Measurements from ENCODE around the gene P4HA1.

Gene P4HA1

DNA sequence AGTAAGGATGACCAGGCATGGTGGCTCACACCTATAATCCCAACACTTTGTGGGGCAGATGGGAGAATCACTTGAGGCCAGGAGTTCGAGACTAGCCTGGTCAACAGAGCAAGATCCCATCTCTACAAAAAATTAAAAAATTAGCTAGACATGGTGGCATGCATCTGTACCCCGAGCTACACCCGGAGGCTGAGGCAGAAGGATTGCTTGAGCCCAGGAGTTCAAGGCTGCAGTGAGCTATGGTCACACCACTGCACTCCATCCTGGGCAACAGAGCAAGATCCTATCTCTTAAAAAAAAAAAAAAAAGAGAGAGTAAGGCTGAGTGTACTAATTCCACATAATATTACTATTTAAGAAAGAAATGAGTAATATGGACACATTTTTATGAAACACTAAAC is 3.8 kb downstream of the P4HA1 start:
- TF ChIP-seq, protein P1, sequence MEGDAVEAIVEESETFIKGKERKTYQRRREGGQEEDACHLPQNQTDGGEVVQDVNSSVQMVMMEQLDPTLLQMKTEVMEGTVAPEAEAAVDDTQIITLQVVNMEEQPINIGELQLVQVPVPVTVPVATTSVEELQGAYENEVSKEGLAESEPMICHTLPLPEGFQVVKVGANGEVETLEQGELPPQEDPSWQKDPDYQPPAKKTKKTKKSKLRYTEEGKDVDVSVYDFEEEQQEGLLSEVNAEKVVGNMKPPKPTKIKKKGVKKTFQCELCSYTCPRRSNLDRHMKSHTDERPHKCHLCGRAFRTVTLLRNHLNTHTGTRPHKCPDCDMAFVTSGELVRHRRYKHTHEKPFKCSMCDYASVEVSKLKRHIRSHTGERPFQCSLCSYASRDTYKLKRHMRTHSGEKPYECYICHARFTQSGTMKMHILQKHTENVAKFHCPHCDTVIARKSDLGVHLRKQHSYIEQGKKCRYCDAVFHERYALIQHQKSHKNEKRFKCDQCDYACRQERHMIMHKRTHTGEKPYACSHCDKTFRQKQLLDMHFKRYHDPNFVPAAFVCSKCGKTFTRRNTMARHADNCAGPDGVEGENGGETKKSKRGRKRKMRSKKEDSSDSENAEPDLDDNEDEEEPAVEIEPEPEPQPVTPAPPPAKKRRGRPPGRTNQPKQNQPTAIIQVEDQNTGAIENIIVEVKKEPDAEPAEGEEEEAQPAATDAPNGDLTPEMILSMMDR (IDR thresholded peaks at IDR 0.05; ENCODE audit: low read depth, low read length) = no peak
- no peak for DNase-seq (ENCODE audit: extremely low read depth, low read depth)

DNA sequence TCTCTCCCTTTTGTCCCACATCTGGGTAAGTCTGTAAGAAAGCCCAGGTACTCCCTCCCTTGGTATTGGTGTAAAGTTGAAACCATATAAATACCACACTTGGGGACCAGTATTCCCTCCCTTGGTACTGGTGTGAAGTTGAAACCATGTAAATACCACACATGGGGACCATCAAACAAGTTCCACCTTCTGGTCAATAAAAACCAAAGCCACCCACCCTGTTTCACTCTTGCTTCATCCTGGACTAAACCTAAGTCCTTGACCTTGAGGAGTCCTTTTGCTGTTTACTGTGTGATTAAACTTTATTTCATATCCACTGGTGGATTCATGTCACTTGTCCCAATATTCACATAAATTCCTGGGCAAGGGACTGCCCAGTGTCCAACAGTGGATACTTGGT is 8.4 kb downstream of the P4HA1 start:
- DNase-seq (ENCODE audit: extremely low read depth, low read depth) = no peak
- TF ChIP-seq, protein P1 (IDR thresholded peaks at IDR 0.05; ENCODE audit: low read depth, low read length) = no peak

DNA sequence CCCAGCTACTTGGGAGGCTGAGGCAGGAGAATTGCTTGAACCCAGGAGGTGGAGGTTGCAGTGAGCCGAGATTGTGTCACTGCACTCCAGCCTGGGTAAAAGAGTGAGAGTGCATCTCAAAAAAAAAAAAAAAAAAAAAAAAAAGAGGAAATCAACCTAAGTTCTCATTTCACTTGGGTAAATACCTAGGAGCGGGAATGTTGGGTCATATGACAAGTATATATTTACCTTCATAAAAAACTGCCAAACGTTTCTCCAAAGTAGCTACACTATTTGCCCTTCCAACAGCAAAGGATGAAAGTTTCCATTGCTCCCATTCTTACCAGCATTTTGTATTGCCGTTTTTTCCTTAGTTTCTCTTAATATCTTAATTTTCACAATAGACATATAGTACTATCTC is 9.8 kb downstream of the P4HA1 start:
- TF ChIP-seq, protein P1 (IDR thresholded peaks at IDR 0.05; ENCODE audit: low read depth, low read length) = no peak
- no peak for DNase-seq (ENCODE audit: extremely low read depth, low read depth)

DNA sequence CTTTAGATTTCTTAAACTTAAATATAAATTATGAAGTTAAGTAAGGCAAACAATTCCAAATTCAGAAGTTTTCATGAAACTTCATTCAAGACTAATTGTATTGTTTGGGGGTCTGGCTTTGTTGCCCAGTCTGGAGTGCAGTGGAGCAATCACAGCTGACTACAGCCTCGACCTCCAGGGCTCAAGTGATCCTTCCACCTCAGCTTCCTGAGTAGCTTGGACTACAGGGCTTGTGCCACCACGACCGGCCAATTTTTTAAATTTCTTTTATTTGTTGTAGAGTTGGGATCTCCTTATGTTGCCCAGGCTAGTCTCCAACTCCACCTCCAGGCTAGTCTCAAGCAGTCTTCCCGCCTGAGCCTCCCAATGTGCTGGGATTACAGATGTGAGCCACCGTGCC is 12.5 kb downstream of the P4HA1 start:
- TF ChIP-seq, protein P1 (IDR thresholded peaks at IDR 0.05; ENCODE audit: low read depth, low read length) = no peak
- no peak for DNase-seq (ENCODE audit: extremely low read depth, low read depth)

DNA sequence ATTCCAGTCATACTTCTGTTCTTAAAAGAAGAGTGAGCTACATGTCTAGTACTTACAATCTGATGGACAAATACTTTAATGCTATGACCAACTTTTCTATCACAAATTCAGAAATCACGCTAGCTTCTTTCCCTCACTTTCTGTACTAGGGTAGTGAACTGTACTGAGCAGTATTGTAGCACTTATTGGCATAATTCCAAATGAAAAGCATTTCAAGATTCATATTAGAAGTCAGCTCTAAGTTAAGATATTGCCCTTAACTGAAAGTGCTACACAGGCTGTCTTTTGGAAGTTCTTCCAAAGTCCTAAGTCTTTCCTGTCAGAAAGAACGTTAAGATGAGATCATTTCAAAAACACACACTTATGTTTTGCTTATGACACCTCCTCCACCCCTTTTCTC is 13.4 kb downstream of the P4HA1 start:
- TF ChIP-seq, protein P1 (IDR thresholded peaks at IDR 0.05; ENCODE audit: low read depth, low read length) = no peak
- DNase-seq (ENCODE audit: extremely low read depth, low read depth) = no peak

DNA sequence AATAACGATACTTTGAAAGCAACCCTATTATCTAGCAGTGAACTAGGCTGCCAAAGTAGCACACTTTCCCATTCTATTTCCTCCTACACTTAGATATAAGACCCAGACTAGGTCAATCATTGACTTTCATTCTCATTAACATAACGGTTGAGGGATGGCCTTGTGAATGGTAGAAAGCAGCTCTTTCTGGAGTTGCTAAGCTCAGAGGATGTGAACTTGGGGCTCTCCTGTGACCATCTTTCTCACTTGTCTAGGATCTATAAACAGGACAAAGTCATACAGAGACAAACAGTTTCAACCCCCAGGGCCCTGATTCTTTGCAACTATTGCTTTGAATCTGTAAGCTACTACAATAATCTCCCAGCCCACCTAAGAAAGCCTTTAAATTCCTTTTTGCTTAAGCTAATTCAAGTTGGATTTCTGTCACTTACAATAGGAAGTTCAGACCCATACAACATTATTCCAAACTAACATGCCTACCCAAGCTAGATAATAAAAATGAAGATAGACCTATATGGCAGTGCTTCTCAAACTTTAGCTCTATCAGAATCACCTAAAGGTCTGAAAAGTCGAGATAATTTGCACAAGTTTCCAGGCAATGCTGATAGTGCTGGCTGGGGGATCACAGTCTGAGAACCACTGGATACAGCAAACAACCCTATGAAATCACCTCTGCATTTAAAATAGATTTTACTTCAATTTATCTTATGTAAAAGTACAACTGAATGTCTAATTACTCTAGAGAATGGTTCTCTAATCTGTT is 16.7 kb downstream of the P4HA1 start:
- DNase-seq (ENCODE audit: extremely low read depth, low read depth) = no peak
- TF ChIP-seq, protein P1 (IDR thresholded peaks at IDR 0.05; ENCODE audit: low read depth, low read length) = no peak

DNA sequence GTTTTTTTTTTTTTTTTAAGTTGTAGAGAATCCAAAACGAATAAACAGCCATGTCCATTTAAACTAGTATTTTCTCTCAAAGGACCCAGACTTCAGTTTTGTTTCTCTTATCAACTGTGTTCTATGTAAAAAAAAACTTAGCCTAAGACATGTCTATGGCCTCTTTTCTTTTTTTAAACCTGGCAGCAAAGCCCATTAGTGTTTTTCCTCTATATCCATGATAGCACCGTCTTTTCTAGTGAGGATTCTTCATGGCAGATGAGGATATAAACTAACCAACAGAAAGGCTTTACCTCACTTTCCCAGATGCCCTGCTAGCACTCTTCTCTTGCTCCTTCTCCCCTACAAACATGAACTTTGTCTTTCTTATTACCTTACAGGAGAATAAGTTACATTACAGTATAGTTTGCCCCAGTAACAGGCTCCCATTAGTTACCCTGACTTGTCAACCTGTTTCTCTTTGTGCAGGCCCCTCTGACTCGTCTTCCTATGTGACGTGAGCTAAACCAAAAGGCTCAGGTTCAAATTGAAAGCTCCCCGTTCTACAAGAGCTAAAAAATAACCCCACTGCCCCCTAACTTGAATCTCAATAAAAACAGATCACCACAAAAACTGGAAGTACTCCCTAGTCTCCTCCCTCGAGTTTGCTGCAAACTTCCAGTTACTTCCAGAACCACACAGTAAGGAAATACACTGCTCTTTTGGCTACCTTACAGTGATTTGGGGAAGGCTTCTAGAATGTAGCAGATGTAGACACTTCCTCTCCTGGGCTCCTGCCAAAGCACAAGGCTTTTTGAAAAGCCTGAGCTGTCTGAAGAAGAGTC is 20.1 kb downstream of the P4HA1 start:
- no peak for DNase-seq (ENCODE audit: extremely low read depth, low read depth)
- TF ChIP-seq, protein P1 (IDR thresholded peaks at IDR 0.05; ENCODE audit: low read depth, low read length) = no peak
